Thyroid gland (tissue), 4 donors: ENCODE measurements around the gene PCDHGB2. TPM values are rescaled to one million over a fixed set of nuclear protein-coding genes. Genes with fewer than 3 reads are reported as not detected.

Experiments used
- DNase-seq, 2 donors: peaks; one replicate each; pipeline ENCODE4 v3.0.0-alpha.2; 2019
- H3K27ac ChIP-seq, 3 donors: fragments of 200-600 bp; sonication (generic); 1 replicate in 2 of 3; 2 replicates in 1 of 3; pipeline ENCODE4 v1.5.1; 2016 to 2019; ENCODE audit warnings: mild to moderate bottlenecking in 1 of 3, moderate library complexity in 1 of 3
- H3K27me3 ChIP-seq: fragments of 200-600 bp; sonication (generic); one replicate; pipeline ENCODE4 v1.5.1; 2019
- H3K36me3 ChIP-seq, 2 donors: fragments of 200-600 bp; sonication (generic); one replicate each; pipeline ENCODE4 v1.5.1; 2016 to 2019
- H3K4me1 ChIP-seq, 2 donors: fragments of 200-600 bp; sonication (generic); one replicate each; pipeline ENCODE4 v1.5.1; 2017 to 2019
- H3K4me3 ChIP-seq, 3 donors: fragments of 200-600 bp; sonication (generic); replicated peaks in 1 of 3; 1 replicate in 2 of 3; 2 replicates in 1 of 3; pipeline ENCODE4 v1.5.1; 2016; ENCODE audit warnings: mild to moderate bottlenecking in 1 of 3
- H3K9me3 ChIP-seq: fragments of 200-600 bp; sonication (generic); one replicate; pipeline ENCODE4 v1.5.1; 2017
- POLR2A ChIP-seq, 2 donors: fragments of 450-650 bp; IDR thresholded peaks; one replicate each; pipeline ENCODE4 v1.6.1; 2017; ENCODE audit warnings: antibody characterized with exemption in 2 of 2, mild to moderate bottlenecking in 2 of 2, moderate library complexity in 1 of 2
- WGBS, 2 donors: methylation state at CpG; one replicate each; pipeline ENCODE4 v1.1.5; 2017; 5-methylcytosine and 5-hydroxymethylcytosine counted together
- intact Hi-C: fragments of 100-400 bp; cut with DNase I; formaldehyde crosslinking; loops from one replicate; pipeline ENCODE4 v1.15.1; 2023
- total RNA-seq, 4 donors: library from RNA; depleted of rRNA; stranded (reverse); fragments of >200 nt; gene quantifications; one replicate each; pipeline ENCODE4 v1.2.3, GENCODE V29; 2016
- TF ChIP-seq, protein P1 (sequence below), 6 experiments: fragments of 200-600 bp in 3 of 6; fragments of 450-650 bp in 3 of 6; sonication (generic) in 3 of 6; IDR thresholded peaks; one replicate each; pipeline ENCODE4 v1.5.1; 2016 to 2019; ENCODE audit warnings: antibody characterized with exemption in 6 of 6, mild to moderate bottlenecking in 2 of 6, inconsistent platforms in 1 of 6, moderate library complexity in 1 of 6

The PCDHGB2 gene
- total RNA-seq, 4 donors from 2014 or later = 4.4 to 7.6 (median 6.6) TPM

DNA sequence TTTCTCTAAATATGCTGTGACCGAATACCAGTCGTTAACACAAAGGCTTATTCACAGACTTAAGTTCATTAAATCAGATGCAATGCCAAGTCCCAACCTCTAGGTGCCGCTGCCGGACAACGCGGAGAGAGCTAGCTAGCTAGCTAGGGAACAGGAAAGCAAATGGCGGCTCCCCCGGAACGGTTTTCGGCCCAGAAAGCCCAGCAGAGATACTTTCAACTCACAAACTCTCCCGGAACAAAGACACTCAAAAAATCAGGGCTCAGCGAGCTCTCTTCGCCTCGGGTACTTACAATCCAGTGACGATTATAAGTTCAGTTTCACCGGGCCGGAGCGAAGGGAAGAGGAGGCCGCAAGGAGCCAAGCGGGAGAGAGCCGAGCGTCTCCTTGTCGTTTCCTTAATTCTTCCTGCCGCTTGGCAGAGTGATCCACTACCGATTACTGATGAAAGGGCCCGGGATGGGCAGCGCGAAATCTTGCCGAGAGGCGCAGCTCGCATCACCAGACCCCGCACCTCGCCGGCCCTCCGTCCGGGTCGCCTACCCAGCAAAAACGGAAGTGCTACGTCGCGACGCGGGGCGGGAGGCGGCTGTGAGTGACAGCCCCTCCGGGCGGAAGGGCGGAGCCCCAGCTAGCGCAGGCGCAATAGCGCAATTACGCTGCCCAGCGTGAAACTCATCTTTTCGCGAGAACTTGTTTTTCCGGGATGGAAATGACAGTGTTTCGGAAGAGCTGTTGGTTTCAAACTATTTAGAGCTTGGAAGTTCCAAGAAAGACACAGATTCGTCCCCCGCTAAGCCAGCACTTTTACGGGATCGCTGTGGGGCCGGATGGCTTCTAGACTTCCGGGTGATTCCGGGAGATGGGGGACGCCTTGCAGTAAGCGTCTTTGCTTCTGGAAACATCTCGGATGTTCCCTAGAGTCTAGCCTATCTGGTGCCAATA is 39.3 kb upstream of the PCDHGB2 start, which contains the start of gene TAF7:
TAF7 (minus strand) TSS at position 560 of the 945 bp plus-strand sequence. CDS start 740 bp downstream, outside the sequence.
- Histone ChIP-seq H3K9me3 (peaks cover 12% of the 10 kb centered on the region), H3K36me3 (peaks cover 14 to 18% of the 10 kb centered on the region in 2 donors), H3K4me1 (peaks cover 0 to 4% of the 10 kb centered on the region in 2 donors), H3K27ac (peak within 1 kb of the TSS; percentile 80 to 92 (median 86)), H3K4me3 (peak within 1 kb of the TSS; percentile 57 to 78 (median 78)), H3K27me3 (no peaks in the 10 kb centered on the region)
- 2 to 3% methylated on average over 40 to 66 of the region's 67 CpGs for WGBS, 2 donors
- TF ChIP-seq, protein P1, sequence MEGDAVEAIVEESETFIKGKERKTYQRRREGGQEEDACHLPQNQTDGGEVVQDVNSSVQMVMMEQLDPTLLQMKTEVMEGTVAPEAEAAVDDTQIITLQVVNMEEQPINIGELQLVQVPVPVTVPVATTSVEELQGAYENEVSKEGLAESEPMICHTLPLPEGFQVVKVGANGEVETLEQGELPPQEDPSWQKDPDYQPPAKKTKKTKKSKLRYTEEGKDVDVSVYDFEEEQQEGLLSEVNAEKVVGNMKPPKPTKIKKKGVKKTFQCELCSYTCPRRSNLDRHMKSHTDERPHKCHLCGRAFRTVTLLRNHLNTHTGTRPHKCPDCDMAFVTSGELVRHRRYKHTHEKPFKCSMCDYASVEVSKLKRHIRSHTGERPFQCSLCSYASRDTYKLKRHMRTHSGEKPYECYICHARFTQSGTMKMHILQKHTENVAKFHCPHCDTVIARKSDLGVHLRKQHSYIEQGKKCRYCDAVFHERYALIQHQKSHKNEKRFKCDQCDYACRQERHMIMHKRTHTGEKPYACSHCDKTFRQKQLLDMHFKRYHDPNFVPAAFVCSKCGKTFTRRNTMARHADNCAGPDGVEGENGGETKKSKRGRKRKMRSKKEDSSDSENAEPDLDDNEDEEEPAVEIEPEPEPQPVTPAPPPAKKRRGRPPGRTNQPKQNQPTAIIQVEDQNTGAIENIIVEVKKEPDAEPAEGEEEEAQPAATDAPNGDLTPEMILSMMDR (IDR thresholded peaks at IDR 0.05) = peak; percentile 49 to 83 (median 64)
- peak; percentile 80 to 91 for TF ChIP-seq POLR2A (IDR thresholded peaks at IDR 0.05)
- DNase-seq = peak; percentile 80 to 87
- intact Hi-C loops = no loop called here

DNA sequence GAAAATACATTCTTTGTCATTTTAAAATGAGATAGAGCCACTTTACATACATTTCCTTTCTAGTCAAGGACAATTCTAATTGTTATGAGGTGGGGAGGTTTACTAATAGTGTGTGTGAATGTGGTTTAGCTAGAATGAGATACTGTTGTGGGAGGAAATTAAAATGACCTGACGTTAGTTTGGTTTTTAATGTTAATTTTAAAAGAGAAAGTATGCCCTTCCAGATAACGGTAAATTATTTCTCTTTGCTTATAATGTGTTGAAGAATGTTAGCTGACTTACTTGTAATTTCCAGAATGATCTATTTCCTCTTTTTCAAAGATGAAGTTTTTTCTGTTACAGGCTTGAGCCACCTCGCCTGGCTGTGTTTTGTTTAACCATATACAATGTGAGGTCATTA is 37.5 kb upstream of the PCDHGB2 start:
- Histone ChIP-seq H3K4me1 (peaks cover 0 to 4% of the 10 kb centered on the region in 2 donors), H3K9me3 (peaks cover 12% of the 10 kb centered on the region), H3K27ac (no peak overlapping the region), H3K27me3 (no peaks in the 10 kb centered on the region), H3K36me3 (peaks cover 13 to 14% of the 10 kb centered on the region in 2 donors), H3K4me3 (no peak overlapping the region)
- DNase-seq = no peak
- 89 to 95% methylated on average over 3 of the region's 3 CpGs for WGBS, 2 donors
- intact Hi-C loops = no loop called here
- TF ChIP-seq, protein P1 (IDR thresholded peaks at IDR 0.05) = no peak
- no peak for TF ChIP-seq POLR2A (IDR thresholded peaks at IDR 0.05)

DNA sequence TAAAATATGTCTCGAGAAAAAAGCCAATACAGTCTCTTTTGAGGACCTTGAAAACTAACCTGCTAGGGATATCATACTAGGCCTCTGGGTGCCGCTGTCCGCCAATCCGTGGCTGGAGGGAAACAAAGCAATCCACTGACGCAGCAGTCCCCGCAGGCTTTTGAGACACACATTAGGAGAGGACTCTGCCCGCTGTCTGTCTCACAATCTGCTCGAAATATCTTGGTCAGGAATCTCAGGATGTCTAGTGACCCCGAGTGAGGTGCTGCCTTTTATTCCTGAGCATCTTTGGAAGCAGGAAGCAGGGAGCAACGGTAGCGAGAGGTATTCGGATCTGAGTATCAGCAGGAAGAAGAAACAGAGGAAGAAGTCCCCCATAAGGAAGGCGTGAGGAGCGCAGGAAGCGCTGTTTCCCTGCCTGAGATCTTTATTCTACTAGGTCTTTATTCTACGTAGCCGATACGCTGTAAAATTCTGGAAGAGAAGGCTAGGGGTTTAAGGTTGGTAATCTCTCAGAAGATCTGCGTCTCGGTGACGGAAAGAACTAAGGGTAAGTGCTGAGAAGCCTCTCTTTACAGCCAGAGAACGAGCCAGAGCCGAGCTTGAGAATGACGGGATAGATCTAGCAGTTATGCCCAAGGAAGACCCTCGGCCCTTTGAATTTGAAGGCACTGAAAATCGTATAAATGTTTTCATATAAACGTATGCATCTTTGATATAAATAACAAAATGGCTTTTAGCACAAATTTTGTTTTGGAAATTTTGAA is 33.5 kb upstream of the PCDHGB2 start:
- H3K4me3 ChIP-seq = peak overlapping the region in 2 of 3 donors; percentile 6 to 27
- H3K27ac ChIP-seq = no peak overlapping the region
- intact Hi-C loops = no loop called here
- H3K27me3 ChIP-seq = no peaks in the 10 kb centered on the region
- DNase-seq = peak; percentile 57 to 66
- no peaks in the 10 kb centered on the region for H3K9me3 ChIP-seq
- no peaks in the 10 kb centered on the region for H3K36me3 ChIP-seq
- WGBS, 2 donors = 12 to 14% methylated on average over 27 of the region's 27 CpGs
- H3K4me1 ChIP-seq = peaks cover 0 to 2% of the 10 kb centered on the region in 2 donors
- TF ChIP-seq POLR2A (IDR thresholded peaks at IDR 0.05) = peak in 1 of 2 donors; percentile 22
- TF ChIP-seq, protein P1 (IDR thresholded peaks at IDR 0.05) = peak in 5 of 6 experiments; percentile 10 to 50 (median 39)

DNA sequence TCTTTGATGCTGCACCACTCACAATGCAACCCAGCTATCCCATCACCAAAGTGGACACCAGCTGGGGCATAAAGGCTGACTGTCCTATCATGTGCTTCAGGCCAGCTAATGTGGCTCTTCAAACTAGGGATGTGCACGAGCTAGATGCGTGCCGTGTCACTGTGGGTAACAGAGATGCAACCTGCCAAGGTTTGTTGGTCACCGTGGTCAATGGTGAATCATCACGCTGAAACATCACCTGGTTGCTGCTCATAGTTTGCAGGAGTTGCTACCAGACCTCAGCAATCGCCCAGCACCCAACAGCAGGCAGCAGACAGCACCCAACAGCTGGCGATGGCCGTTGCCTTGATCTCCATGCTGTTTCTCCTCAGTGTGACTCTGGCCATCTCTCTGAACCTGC is 31.6 kb upstream of the PCDHGB2 start:
- TF ChIP-seq, protein P1 (IDR thresholded peaks at IDR 0.05) = no peak
- TF ChIP-seq POLR2A (IDR thresholded peaks at IDR 0.05) = no peak

More for the DNA sequence above, 31.6 kb upstream of the PCDHGB2 start:
- H3K4me3 ChIP-seq = no peak overlapping the region
- DNase-seq = no peak
- no peaks in the 10 kb centered on the region for H3K36me3 ChIP-seq
- H3K27ac ChIP-seq = no peak overlapping the region
- 72 to 86% methylated on average over 2 to 8 of the region's 8 CpGs for WGBS, 2 donors
- intact Hi-C loops = no loop called here
- no peaks in the 10 kb centered on the region for H3K27me3 ChIP-seq
- no peaks in the 10 kb centered on the region for H3K9me3 ChIP-seq
- H3K4me1 ChIP-seq = no peaks in the 10 kb centered on the region
